SK-N-MC (cell line): ENCODE results near the gene SLC25A27.

ENCODE experiments used
- DNase-seq: peaks from one replicate; pipeline ENCODE4 v3.0.0-alpha.2; 2011; ENCODE audit warnings: low read depth, low spot score
- H3K27ac ChIP-seq: fragments of 200-600 bp; sonication (generic); 2 replicates; pipeline ENCODE4 v1.5.1; 2016; ENCODE audit warnings: mixed run types
- H3K36me3 ChIP-seq: fragments of 200-600 bp; sonication (generic); 2 replicates; pipeline ENCODE4 v1.6.1; 2017; ENCODE audit warnings: antibody characterized with exemption, low read length, mixed read lengths; ENCODE audit not compliant: insufficient read depth
- H3K4me3 ChIP-seq: fragments of 200-600 bp; sonication (generic); 2 replicates; pipeline ENCODE4 v1.5.1; 2016
- H3K9ac ChIP-seq: fragments of 200-600 bp; sonication (generic); 2 replicates; pipeline ENCODE4 v1.8.0; 2017; ENCODE audit warnings: mixed run types, mixed read lengths; ENCODE audit not compliant: insufficient read length
- H3K9me3 ChIP-seq: fragments of 200-600 bp; sonication (generic); 2 replicates; pipeline ENCODE4 v1.6.1; 2017; ENCODE audit warnings: low read depth, mild to moderate bottlenecking, antibody characterized with exemption, low read length, moderate library complexity, mixed read lengths
- EZH2 ChIP-seq: fragments of 200-600 bp; sonication (generic); IDR thresholded peaks from one replicate; pipeline ENCODE4 v1.6.1; 2017; ENCODE audit warnings: antibody characterized with exemption
- FOXP2 ChIP-seq: optimal IDR thresholded peaks from 2 replicates; pipeline ENCODE3; 2011; ENCODE audit warnings: mild to moderate bottlenecking, moderate library complexity; ENCODE audit not compliant: insufficient read depth; ENCODE audit errors: extremely low read length, control extremely low read depth
- POLR2AphosphoS5 ChIP-seq: IDR thresholded peaks from 2 replicates; pipeline ENCODE4 v1.6.1; 2012; ENCODE audit warnings: mild to moderate bottlenecking, low read depth, low read length, borderline replicate concordance

The SLC25A27 gene

GRCh38 chr6:46626976-46627375, 25.8 kb upstream of the SLC25A27 start:
- DNase-seq: no peak
- Histone ChIP-seq H3K9me3 (no peaks in the 10 kb centered on the region), H3K27ac (no peak overlapping the region), H3K4me3 (no peak overlapping the region), H3K9ac (no peak overlapping the region), H3K36me3 (no peaks in the 10 kb centered on the region)
- TF ChIP-seq EZH2: no peak
- no peak for TF ChIP-seq POLR2AphosphoS5
- TF ChIP-seq FOXP2: no peak

GRCh38 chr6:46628498-46628897, 24.3 kb upstream of the SLC25A27 start:
- H3K9ac ChIP-seq: no peak overlapping the region
- H3K36me3 ChIP-seq: no peaks in the 10 kb centered on the region
- H3K27ac ChIP-seq: no peak overlapping the region
- H3K9me3 ChIP-seq: no peaks in the 10 kb centered on the region
- DNase-seq: no peak
- no peak overlapping the region for H3K4me3 ChIP-seq
- TF ChIP-seq EZH2 (no peak), FOXP2 (no peak), POLR2AphosphoS5 (no peak)

- Histone ChIP-seq H3K9me3 (no peaks in the 10 kb centered on the region), H3K36me3 (no peaks in the 10 kb centered on the region), H3K9ac (no peak overlapping the region), H3K4me3 (no peak overlapping the region), H3K27ac (no peak overlapping the region)
- TF ChIP-seq FOXP2 (no peak), EZH2 (no peak), POLR2AphosphoS5 (no peak)
- no peak for DNase-seq
Observed at GRCh38 chr6:46628976-46629375, 23.8 kb upstream of the SLC25A27 start.

GRCh38 chr6:46629691-46630090, 23.1 kb upstream of the SLC25A27 start:
- Histone ChIP-seq H3K27ac (no peak overlapping the region), H3K36me3 (no peaks in the 10 kb centered on the region), H3K4me3 (no peak overlapping the region), H3K9me3 (no peaks in the 10 kb centered on the region), H3K9ac (no peak overlapping the region)
- DNase-seq: no peak
- TF ChIP-seq EZH2 (no peak), POLR2AphosphoS5 (no peak), FOXP2 (no peak)

GRCh38 chr6:46632053-46632452, 20.7 kb upstream of the SLC25A27 start:
- Histone ChIP-seq H3K9ac (no peak overlapping the region), H3K9me3 (no peaks in the 10 kb centered on the region), H3K27ac (no peak overlapping the region), H3K36me3 (no peaks in the 10 kb centered on the region), H3K4me3 (no peak overlapping the region)
- DNase-seq: no peak
- TF ChIP-seq EZH2 (no peak), FOXP2 (no peak), POLR2AphosphoS5 (no peak)

- DNase-seq: no peak
- TF ChIP-seq POLR2AphosphoS5 (no peak), EZH2 (no peak), FOXP2 (no peak)
- no peaks in the 10 kb centered on the region for H3K36me3 ChIP-seq
- no peaks in the 10 kb centered on the region for H3K9me3 ChIP-seq
- H3K9ac ChIP-seq: no peak overlapping the region
- no peak overlapping the region for H3K27ac ChIP-seq
- no peak overlapping the region for H3K4me3 ChIP-seq
Observed at GRCh38 chr6:46635462-46635861, 17.3 kb upstream of the SLC25A27 start.

- Histone ChIP-seq H3K27ac (no peak overlapping the region), H3K9me3 (no peaks in the 10 kb centered on the region), H3K36me3 (no peaks in the 10 kb centered on the region), H3K9ac (no peak overlapping the region), H3K4me3 (no peak overlapping the region)
- TF ChIP-seq EZH2: no peak
- no peak for TF ChIP-seq FOXP2
- no peak for TF ChIP-seq POLR2AphosphoS5
- no peak for DNase-seq
Observed at GRCh38 chr6:46637145-46637544, 15.6 kb upstream of the SLC25A27 start.

- H3K4me3 ChIP-seq: no peak overlapping the region
- no peaks in the 10 kb centered on the region for H3K36me3 ChIP-seq
- H3K9ac ChIP-seq: no peak overlapping the region
- H3K27ac ChIP-seq: no peak overlapping the region
- no peak for DNase-seq
- no peak for TF ChIP-seq FOXP2
- no peak for TF ChIP-seq EZH2
- no peak for TF ChIP-seq POLR2AphosphoS5
- no peaks in the 10 kb centered on the region for H3K9me3 ChIP-seq
Observed at GRCh38 chr6:46637933-46638332, 14.8 kb upstream of the SLC25A27 start.

- no peak overlapping the region for H3K27ac ChIP-seq
- no peak overlapping the region for H3K9ac ChIP-seq
- H3K9me3 ChIP-seq: no peaks in the 10 kb centered on the region
- DNase-seq: no peak
- no peaks in the 10 kb centered on the region for H3K36me3 ChIP-seq
- TF ChIP-seq FOXP2: no peak
- TF ChIP-seq EZH2: no peak
- TF ChIP-seq POLR2AphosphoS5: no peak
- no peak overlapping the region for H3K4me3 ChIP-seq
Observed at GRCh38 chr6:46638650-46639049, 14.1 kb upstream of the SLC25A27 start.
